ENCODE measurements around the gene TMEM125.

The TMEM125 gene

DNA sequence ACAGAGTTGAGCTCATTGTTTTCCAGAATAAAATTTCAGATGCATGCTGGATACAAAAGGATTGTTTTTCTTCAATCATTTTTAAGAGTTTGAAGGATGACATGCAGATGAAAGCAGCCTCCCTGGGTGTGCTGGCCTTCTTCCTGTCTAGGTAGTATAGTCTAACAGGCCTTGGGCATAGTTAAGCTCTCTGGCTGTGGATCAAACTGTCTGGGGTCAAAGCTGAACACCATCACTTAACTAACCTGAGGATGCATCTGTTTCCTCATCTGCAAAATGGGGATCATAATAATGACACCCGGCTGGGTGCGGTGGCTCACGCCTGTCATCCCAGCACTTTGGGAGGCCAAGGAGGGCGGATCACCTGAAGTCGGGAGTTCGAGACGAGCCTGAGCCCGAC is 25.0 kb downstream of the TMEM125 start:
- DNase-seq, result no peak

DNA sequence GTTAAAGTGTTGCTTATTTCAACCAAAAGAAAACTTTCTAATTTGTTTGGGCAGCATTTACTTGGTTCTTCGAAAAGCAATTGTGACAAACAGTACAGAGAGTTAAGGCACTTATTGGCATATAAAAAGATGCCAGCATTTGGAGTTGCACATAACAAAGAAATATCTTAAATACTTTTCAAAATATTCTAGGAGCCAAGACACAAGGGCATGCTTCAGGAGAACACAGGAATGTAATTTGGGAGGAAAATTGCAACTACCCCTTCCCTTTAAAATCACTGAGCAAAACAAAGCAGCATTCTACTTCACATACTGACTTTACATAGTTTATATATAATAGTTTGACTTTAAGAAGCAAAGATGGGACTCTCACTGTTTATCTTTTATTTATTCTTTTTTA is 26.4 kb downstream of the TMEM125 start:
- DNase-seq, result no peak

DNA sequence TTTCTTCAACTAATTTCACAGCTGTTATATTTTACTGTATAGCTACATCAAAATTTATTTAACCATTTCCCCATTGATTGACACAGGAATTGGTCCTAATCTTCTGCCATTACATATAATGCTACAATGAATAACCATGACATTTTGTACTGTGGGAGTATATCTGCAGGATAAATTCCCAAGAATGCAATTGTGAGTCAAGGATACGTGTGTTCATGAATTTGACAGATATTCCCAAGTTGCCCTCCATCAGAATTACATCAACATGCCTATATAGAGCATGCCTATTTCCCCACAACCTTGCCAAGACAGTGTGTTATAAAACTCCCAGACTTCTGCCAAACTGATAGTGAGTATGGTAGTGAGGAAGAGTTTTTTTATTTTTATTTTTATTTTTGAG is 28.3 kb downstream of the TMEM125 start:
- DNase-seq, result no peak

DNA sequence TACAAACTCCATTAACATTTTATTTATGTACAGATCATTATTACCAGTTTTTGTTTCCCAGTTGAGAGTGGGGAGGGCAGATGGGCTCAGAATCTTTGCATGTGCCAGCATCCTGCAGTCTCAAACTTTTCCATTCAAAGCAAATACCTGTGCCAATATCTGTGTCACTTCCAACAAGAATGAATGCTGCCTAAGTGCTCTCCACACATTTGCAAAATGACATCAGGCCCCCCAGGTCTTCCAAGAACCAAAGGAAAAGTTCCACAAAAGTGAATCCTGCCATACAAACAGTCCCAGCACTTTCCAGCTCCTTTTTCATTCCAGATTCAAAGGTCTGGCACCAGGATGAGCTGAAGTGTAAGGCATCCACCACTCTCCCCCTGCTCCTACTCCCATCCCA is 29.3 kb downstream of the TMEM125 start:
- no peak for DNase-seq

- DNase-seq, result no peak
These were observed 30.8 kb downstream of the TMEM125 start, which contains the start of gene TIE1 for GRCh38 chr1:43300378-43301094. Gene TIE1 (plus strand): TSS chr1:43300982. CDS start chr1:43301072, 90 bp downstream.

- no peak for DNase-seq
These were observed 32.4 kb downstream of the TMEM125 start for GRCh38 chr1:43302201-43302600.

GRCh38 chr1:43302721-43303470 is 33.1 kb downstream of the TMEM125 start:
- DNase-seq, result no peak

- no peak for DNase-seq
These were observed 33.9 kb downstream of the TMEM125 start for GRCh38 chr1:43303471-43304313.

DNA sequence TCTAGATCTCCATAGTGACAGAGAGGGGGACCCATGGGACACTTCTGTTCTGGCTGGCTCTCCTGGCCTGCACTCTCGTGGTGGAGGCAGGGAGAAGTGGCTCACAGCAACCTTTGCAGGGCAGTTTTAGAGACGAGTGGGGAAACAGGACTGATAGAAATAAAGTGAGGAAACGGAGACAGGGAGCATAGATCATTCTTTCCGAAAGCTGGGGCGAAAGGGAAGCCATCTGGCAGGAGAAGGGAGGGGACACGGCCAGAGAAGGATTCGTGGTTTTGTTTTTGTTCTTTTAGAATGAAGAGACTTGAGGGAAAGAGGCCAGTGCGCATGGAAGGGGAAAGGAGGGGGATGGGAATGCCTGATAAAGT is 34.5 kb downstream of the TMEM125 start:
- no peak for DNase-seq

DNA sequence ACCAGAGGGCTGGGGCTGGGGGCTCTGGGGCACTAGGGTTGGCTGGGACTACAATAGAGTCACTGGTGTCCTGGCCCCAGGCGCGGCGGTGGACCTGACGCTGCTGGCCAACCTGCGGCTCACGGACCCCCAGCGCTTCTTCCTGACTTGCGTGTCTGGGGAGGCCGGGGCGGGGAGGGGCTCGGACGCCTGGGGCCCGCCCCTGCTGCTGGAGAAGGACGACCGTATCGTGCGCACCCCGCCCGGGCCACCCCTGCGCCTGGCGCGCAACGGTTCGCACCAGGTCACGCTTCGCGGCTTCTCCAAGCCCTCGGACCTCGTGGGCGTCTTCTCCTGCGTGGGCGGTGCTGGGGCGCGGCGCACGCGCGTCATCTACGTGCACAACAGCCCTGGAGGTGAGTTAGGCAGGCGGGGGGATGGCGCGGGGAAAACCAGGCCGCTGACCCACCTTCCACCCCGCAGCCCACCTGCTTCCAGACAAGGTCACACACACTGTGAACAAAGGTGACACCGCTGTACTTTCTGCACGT is 35.1 kb downstream of the TMEM125 start:
- no peak for DNase-seq

DNA sequence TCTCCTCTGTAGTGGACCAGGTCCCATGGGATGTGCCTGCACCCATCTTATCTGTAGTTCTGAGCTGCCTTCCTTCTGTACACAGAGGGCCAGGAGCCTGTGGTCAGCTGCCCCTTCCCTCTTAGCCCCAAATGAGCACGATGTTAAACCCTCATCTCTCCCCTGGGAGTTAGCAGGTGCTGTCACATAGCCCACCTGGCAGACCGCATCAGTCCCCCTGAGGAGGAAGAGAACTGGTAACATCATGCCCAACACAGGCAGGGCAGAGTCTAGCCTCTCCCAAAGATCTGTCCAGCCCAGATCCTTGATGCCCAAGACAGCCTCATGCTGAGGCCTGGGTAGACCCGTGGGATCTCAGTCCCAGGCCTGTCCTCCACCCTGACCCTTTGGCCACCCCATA is 35.7 kb downstream of the TMEM125 start:
- no peak for DNase-seq

GRCh38 chr1:43305926-43306687 is 36.3 kb downstream of the TMEM125 start:
- DNase-seq, result no peak

DNA sequence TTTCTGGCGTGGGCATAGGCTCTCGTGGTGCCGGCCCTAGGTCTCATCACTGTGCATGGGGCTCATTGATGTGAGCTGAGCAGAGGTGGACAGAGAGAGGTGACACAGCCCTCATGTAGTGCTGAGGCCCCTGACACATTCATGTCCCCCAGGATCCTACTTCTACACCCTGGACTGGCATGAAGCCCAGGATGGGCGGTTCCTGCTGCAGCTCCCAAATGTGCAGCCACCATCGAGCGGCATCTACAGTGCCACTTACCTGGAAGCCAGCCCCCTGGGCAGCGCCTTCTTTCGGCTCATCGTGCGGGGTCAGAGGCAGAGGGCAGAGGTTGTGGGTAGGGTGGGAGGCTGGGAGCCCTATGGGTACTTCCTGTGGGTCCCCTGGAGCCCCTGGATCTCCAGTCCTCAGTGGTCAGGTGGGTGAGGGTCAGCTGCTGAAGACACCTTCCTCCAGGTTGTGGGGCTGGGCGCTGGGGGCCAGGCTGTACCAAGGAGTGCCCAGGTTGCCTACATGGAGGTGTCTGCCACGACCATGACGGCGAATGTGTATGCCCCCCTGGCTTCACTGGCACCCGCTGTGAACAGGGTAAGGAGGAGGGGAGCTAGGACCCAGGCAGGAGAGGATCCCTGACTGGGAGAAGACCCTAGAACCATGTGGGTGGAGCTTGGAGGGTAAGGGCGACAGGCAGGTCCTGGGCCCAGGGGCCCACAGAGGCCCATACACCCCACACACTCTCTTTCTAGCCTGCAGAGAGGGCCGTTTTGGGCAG is 37.1 kb downstream of the TMEM125 start:
- DNase-seq, result no peak

GRCh38 chr1:43307458-43308158 is 37.8 kb downstream of the TMEM125 start:
- DNase-seq, result no peak

DNA sequence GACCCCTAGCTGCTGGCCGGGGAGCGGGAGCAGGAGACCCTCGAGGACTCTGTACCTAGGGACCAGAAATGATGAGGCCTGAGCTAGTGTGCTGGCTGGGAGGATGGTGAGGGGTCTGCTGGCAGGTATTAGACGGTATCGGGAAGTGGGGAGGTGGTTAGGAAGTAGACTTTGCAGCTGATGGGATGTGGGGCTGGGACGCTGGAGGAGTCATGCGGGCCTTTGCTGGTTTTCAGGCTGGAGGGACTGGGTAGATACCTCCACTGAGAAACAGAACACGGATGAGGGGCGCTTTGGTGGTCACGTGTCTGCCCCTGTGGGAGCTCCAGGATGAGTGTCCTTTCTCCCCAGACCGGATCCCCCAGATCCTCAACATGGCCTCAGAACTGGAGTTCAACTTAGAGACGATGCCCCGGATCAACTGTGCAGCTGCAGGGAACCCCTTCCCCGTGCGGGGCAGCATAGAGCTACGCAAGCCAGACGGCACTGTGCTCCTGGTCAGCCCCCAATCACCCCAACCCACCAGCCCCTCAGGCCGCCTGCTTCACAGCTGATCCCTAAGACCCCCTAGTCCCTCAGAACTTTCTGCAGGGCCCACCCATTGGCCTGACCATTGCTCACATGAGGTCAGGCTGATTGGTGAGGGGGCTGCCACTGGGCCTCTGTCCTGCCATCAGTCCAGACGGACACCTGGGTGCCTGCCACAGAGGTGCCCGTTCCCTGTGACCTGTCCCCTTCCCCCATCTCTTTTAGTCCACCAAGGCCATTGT is 39.0 kb downstream of the TMEM125 start:
- DNase-seq, result no peak

DNA sequence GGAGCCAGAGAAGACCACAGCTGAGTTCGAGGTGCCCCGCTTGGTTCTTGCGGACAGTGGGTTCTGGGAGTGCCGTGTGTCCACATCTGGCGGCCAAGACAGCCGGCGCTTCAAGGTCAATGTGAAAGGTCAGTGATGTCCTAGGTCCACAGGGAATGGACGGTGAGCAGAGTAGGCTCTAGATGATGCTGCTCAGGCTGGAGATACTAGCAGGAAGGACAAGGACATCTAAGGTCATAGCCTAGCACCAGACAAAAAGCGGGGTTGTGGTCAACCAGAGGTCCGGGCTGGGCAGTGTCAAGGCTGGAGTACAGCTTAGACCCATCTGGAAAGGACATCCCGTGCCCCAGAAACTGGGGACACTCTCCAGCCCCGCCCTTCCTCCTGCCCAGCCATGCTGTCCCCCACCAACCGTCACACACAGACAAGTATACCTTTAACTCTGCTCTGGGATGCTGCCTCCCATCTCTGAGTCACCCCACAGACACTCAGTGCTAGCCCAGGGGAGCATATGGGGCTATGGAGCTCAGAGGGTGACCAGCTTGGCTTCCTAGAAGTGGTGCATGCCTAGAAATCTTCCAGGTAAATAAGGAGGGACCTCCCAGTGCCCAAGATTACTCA is 39.7 kb downstream of the TMEM125 start:
- DNase-seq, result no peak

GRCh38 chr1:43311521-43311920 is 41.7 kb downstream of the TMEM125 start:
- DNase-seq, result no peak

- no peak for DNase-seq
These were observed 42.4 kb downstream of the TMEM125 start for GRCh38 chr1:43312212-43312623.

- DNase-seq, result no peak
These were observed 43.1 kb downstream of the TMEM125 start for GRCh38 chr1:43312663-43313515.

Measured in CD4-positive, alpha-beta T cell treated with Interleukin-10 for 1 hour (primary cell).